Transverse colon (tissue), 4 donors: ENCODE results near the gene PC.

Experiments
- EP300 ChIP-seq: sonication (generic); formaldehyde crosslinking; IDR thresholded peaks from one replicate; pipeline ENCODE4 v1.6.1; 2017; ENCODE audit warnings: antibody characterized with exemption, low read depth
- POLR2AphosphoS5 ChIP-seq, 3 donors: sonication (generic); formaldehyde crosslinking; IDR thresholded peaks; one replicate each; pipeline ENCODE4 v1.6.1; 2016; ENCODE audit warnings: antibody characterized with exemption in 3 of 3
- TF ChIP-seq, protein P1 (sequence below), 5 experiments: fragments of 200-600 bp in 3 of 5; fragments of 450-650 bp in 2 of 5; sonication (generic) in 3 of 5; IDR thresholded peaks; 1 replicate in 2 of 5; 2 replicates in 3 of 5; pipeline ENCODE4 v1.5.1; 2016 to 2017; ENCODE audit warnings: antibody characterized with exemption in 5 of 5, inconsistent platforms in 3 of 5, mild to moderate bottlenecking in 2 of 5, moderate library complexity in 1 of 5

DNA sequence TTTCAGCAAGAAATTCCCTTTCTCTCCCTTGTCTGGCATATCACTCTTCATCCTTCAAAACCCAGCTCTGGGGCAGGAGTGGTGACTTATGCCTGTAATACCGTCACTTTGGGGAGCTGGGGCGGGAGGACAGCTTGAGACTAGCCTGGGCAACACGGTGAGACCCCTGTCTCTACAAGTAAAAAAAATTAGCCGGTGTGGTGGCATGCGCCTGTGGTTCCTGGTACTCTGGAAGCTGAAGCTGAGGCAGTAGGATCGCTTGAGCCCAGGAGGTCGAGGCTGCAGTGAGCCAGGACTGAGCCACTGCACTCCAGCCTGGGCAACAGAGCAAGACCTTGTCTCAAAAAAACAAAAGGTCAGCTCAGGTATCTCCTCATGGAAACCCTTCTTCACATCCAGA is 116.3 kb downstream of the PC start:
- TF ChIP-seq EP300 (no peak), POLR2AphosphoS5 (IDR thresholded peaks at IDR 0.05) (no peak)
- TF ChIP-seq, protein P1, sequence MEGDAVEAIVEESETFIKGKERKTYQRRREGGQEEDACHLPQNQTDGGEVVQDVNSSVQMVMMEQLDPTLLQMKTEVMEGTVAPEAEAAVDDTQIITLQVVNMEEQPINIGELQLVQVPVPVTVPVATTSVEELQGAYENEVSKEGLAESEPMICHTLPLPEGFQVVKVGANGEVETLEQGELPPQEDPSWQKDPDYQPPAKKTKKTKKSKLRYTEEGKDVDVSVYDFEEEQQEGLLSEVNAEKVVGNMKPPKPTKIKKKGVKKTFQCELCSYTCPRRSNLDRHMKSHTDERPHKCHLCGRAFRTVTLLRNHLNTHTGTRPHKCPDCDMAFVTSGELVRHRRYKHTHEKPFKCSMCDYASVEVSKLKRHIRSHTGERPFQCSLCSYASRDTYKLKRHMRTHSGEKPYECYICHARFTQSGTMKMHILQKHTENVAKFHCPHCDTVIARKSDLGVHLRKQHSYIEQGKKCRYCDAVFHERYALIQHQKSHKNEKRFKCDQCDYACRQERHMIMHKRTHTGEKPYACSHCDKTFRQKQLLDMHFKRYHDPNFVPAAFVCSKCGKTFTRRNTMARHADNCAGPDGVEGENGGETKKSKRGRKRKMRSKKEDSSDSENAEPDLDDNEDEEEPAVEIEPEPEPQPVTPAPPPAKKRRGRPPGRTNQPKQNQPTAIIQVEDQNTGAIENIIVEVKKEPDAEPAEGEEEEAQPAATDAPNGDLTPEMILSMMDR (IDR thresholded peaks at IDR 0.05): no peak
